HG03025 (cell line): Measurements from ENCODE around the gene DUSP10.

Experiments
- ATAC-seq: cut with Tn5 transposase; IDR thresholded peaks from one replicate; pipeline ENCODE4 v1.9.1; 2021; ENCODE audit warnings: mild to moderate bottlenecking, moderate library complexity; ENCODE audit not compliant: unreplicated experiment, low FRiP score

DUSP10 gene

GRCh38 chr1:221664253-221664652 is 77.6 kb downstream of the DUSP10 start:
- no peak for ATAC-seq

DNA sequence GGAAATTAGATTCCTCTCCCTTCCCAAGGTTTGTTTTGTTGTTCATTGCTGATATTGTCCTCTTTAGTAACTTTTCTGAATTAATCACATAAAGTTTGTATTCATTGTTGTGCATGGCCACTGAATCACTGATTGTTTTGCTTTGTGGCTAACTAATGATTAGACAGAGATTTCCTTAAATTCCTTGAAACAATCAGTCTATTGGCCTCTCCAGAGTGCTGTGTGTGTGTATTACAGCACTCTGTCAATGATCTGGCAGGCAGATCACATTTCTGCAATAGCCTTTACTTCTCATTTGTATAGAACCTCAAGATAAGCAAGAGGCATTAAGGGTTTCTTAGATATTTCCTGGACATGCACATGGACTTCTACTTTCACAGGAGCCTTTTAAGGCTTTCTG is 78.6 kb downstream of the DUSP10 start:
- no peak for ATAC-seq

DNA sequence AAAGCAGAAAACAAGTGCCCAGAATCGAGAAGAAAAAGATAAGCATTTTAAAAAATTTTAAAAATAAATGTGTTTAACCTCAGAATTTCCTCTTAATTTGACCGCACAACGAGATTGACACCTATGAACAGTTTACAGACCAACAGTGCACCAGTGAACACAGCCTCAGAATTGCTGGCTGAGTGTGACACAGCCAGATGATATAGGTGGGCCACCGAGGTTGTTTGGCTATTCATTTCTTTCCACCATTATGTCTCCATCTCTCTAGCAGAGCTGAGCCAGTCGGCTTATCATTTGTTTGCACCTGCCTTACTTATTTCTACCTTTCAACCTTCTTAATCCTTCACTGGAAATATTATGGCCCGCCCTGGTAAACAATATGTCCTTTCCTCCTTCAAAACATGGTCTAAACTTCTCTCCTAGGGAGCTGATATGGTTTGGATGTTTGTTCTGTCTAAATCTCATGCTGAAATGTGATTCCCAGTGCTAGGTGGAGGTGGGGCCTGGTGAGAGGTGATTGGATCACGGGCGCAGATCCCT is 86.1 kb downstream of the DUSP10 start:
- no peak for ATAC-seq
